ENCODE measurements around the gene ATP6V1G2.

Gene ATP6V1G2

DNA sequence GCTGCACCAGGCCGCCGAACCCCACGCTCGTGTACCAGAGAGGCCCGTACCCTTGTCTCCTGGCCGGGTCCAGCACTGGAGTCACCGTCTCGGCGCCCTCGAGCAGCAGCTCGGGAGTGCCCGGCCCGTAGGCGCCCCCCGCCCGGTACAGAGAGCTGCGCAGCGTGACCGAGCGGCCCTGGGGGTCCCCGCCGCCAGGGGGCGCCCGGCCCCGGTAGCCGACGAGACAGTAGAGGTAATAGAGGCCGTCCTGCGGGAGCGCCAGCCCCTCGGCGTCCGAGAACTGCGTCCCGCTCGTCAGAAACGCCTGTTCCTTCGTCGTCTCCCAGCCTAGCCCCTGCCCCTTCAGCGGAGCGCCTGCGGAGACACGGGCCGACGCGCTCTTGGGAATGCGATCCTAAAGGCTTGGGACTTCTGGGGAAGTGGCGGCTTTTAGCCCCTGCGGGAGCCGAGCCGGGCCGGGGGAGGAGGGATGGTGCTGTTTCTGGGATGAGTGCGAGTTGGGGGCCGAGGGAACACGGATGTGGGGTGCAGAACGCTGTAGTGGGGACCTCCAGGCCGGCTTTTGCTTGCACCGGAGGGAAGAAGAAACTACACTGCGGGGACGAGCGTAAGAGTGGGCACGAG, 34.5 kb upstream of the ATP6V1G2 start (continued):
- TF ChIP-seq ZNF777 (tag by site-specific recombination; IDR thresholded peaks at IDR 0.05; ENCODE audit: borderline replicate concordance) (0 out of 2 replicates have a peak, but pooled peaks have one; percentile 62), GLIS1 (tag by site-specific recombination; IDR thresholded peaks at IDR 0.05) (peak; percentile 52), ZNF629 (tag by site-specific recombination; IDR thresholded peaks at IDR 0.05) (peak; percentile 65), ZBTB17 (tag by site-specific recombination; IDR thresholded peaks at IDR 0.05) (peak; percentile 75)
- TF ChIP-seq, protein P1, sequence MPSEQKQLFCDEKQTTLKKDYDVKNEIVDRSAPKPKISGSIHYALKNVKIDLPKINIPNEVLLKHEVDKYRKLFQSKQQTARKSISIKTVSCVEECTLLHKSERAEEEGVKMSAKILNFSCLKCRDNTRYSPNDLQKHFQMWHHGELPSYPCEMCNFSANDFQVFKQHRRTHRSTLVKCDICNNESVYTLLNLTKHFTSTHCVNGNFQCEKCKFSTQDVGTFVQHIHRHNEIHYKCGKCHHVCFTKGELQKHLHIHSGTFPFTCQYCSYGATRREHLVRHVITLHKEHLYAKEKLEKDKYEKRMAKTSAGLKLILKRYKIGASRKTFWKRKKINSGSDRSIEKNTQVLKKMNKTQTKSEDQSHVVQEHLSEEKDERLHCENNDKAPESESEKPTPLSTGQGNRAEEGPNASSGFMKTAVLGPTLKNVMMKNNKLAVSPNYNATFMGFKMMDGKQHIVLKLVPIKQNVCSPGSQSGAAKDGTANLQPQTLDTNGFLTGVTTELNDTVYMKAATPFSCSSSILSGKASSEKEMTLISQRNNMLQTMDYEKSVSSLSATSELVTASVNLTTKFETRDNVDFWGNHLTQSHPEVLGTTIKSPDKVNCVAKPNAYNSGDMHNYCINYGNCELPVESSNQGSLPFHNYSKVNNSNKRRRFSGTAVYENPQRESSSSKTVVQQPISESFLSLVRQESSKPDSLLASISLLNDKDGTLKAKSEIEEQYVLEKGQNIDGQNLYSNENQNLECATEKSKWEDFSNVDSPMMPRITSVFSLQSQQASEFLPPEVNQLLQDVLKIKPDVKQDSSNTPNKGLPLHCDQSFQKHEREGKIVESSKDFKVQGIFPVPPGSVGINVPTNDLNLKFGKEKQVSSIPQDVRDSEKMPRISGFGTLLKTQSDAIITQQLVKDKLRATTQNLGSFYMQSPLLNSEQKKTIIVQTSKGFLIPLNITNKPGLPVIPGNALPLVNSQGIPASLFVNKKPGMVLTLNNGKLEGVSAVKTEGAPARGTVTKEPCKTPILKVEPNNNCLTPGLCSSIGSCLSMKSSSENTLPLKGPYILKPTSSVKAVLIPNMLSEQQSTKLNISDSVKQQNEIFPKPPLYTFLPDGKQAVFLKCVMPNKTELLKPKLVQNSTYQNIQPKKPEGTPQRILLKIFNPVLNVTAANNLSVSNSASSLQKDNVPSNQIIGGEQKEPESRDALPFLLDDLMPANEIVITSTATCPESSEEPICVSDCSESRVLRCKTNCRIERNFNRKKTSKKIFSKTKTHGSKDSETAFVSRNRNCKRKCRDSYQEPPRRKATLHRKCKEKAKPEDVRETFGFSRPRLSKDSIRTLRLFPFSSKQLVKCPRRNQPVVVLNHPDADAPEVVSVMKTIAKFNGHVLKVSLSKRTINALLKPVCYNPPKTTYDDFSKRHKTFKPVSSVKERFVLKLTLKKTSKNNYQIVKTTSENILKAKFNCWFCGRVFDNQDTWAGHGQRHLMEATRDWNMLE (tag by site-specific recombination; conservative IDR thresholded peaks at IDR 0.05; ENCODE audit: low read depth), result 0 out of 2 replicates have a peak, but pooled peaks have one; percentile 28

GRCh38 chr6:31580438-31580740, 34.0 kb upstream of the ATP6V1G2 start:
- TF ChIP-seq ELK4 (IDR thresholded peaks at IDR 0.05; ENCODE audit: borderline replicate concordance, low read depth, low read length), result no peak
- TF ChIP-seq MEIS1 (CRISPR knock-in tag; IDR thresholded peaks at IDR 0.05; ENCODE audit: borderline replicate concordance), result no peak
- TF ChIP-seq ZNF664 (tag by site-specific recombination; IDR thresholded peaks at IDR 0.05), result no peak
- no peak for TF ChIP-seq SP7 (tag by site-specific recombination; IDR thresholded peaks at IDR 0.05)
- TF ChIP-seq ZNF280D (tag by site-specific recombination; IDR thresholded peaks at IDR 0.05), result no peak
- TF ChIP-seq ZNF404 (tag by site-specific recombination; IDR thresholded peaks at IDR 0.05), result no peak
- no peak for TF ChIP-seq ZNF132 (tag by site-specific recombination; IDR thresholded peaks at IDR 0.05; ENCODE audit: borderline replicate concordance)
- TF ChIP-seq ZNF341 (tag by site-specific recombination; IDR thresholded peaks at IDR 0.05; ENCODE audit: low read depth), result no peak
- no peak for TF ChIP-seq ZFHX2 (tag by site-specific recombination; conservative IDR thresholded peaks at IDR 0.05)
- TF ChIP-seq TCF7L2 (IDR thresholded peaks at IDR 0.05; ENCODE audit: borderline replicate concordance, low read depth, low read length), result no peak
- TF ChIP-seq, protein P2, sequence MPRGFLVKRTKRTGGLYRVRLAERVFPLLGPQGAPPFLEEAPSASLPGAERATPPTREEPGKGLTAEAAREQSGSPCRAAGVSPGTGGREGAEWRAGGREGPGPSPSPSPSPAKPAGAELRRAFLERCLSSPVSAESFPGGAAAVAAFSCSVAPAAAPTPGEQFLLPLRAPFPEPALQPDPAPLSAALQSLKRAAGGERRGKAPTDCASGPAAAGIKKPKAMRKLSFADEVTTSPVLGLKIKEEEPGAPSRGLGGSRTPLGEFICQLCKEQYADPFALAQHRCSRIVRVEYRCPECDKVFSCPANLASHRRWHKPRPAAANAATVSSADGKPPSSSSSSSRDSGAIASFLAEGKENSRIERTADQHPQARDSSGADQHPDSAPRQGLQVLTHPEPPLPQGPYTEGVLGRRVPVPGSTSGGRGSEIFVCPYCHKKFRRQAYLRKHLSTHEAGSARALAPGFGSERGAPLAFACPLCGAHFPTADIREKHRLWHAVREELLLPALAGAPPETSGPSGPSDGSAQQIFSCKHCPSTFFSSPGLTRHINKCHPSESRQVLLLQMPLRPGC (tag by site-specific recombination; IDR thresholded peaks at IDR 0.05), result no peak
- TF ChIP-seq KLF10 (tag by site-specific recombination; IDR thresholded peaks at IDR 0.05), result no peak
- TF ChIP-seq ZNF624 (tag by site-specific recombination; IDR thresholded peaks at IDR 0.05), result no peak
- no peak for TF ChIP-seq CTCF (tag by site-specific recombination; IDR thresholded peaks at IDR 0.05)
- TF ChIP-seq ZNF670 (tag by site-specific recombination; IDR thresholded peaks at IDR 0.05; ENCODE audit: low read depth), result no peak
- no peak for TF ChIP-seq ZBTB7A (tag by site-specific recombination; IDR thresholded peaks at IDR 0.05; ENCODE audit: low read depth)

More at GRCh38 chr6:31580438-31580740, 34.0 kb upstream of the ATP6V1G2 start:
- ChIA-PET POLR2A (interaction anchor here (0.9 to 2.1 kb wide), 8 partner anchors 11 to 250 kb away, joined by 3 to 7 read pairs (median 4); partner anchors contain the start of genes DDX39B, HSPA1B and NCR3), CTCF (interaction anchor here (0.6 to 18.7 kb wide), 25 partner anchors 9 to 1434 kb away, joined by 3 to 518 read pairs (median 4); partner anchors contain the start of genes ATP6V1G2, LTA, MICA and NCR3)
- no peak overlapping the region for H3K27ac ChIP-seq (ENCODE audit: extremely low read depth, low read depth, low read length)
- no peaks in the 10 kb centered on the region for H3K36me3 ChIP-seq (ENCODE audit: control insufficient read depth in 2 of 2, insufficient read depth in 1 of 2, low read length in 2 of 2)
- H3K4me1 ChIP-seq (ENCODE audit: control insufficient read depth, insufficient read depth, low read length), result peaks cover 4% of the 10 kb centered on the region; the same call in 1 of the 2 replicates
- no peak overlapping the region for H3K4me3 ChIP-seq (ENCODE audit: low read depth, low read length)
- H3K9me3 ChIP-seq (ENCODE audit: control insufficient read depth, insufficient read depth, low read depth, low read length), result no peaks in the 10 kb centered on the region

Measured in HEK293 (cell line).